ENCODE measurements around the gene CPE.

The CPE gene

DNA sequence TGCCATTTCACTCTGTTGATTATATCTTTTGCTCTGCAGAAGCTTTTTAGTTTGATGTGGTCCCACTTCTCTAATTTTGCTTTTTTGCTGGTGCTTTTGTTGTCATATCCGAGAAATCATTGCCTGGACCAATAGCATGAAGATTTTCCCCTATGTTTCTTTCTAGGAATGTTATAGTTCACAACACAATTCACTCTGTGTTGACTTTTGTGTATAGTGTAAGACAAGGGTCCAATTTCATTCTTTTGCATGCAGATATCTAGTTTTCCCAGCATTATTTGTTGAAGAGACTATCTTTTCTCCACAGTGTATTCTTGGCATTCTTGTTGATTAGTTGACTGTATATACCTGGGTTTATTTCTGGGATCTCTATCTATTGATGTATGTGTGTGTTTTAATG is 8.3 kb upstream of the CPE start:
- in situ Hi-C loops (cut with HindIII; ENCODE audit: low pct_unique_long_range_greater_than_20kb, low sequenced_read_pairs), result no loop called here
- no peak for DNase-seq (ENCODE audit: low read depth in 1 of 2, low spot score in 1 of 2)
- TF ChIP-seq JUND (IDR thresholded peaks at IDR 0.05; ENCODE audit: low read depth), result no peak

DNA sequence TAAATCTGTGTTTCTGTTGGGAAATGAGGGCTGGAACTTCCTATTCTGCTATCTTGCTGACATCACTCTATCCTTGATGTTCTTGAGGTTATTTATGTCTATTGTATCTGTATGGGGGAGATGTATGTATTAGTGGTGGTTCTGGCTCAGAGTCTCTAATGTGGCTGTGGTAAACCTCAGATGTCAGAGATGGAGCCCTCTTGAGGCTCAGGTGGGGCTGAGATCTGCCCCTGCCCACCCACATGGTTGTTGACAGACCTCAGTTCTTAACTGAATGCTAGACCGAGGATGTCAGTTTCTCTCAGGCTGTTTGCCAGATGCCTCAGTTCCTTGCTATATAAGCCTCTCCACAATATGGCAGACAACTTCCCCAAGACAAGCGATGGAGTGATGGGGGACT is 3.3 kb upstream of the CPE start:
- DNase-seq (ENCODE audit: low read depth in 1 of 2, low spot score in 1 of 2), result no peak
- in situ Hi-C loops (cut with HindIII; ENCODE audit: low pct_unique_long_range_greater_than_20kb, low sequenced_read_pairs), result no loop called here
- no peak for TF ChIP-seq JUND (IDR thresholded peaks at IDR 0.05; ENCODE audit: low read depth)

DNA sequence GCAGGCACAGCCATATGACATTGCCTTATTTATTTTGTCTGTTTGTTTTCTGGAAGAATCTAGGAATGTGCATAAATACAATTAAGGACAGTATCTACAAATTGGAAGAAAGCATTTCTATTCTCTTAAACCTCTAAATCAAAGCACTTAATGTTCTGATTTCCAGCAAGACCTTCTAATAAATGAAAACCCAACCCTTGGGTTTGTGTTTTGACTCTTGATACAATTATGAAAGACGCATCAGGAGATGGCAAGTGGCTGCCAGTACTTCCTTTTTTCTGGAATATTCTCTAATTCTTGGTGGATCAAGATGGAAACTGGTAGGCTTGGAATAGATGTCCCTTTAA is 437 bp upstream of the CPE start:
- no peak for DNase-seq (ENCODE audit: low read depth in 1 of 2, low spot score in 1 of 2)
- in situ Hi-C loops (cut with HindIII; ENCODE audit: low pct_unique_long_range_greater_than_20kb, low sequenced_read_pairs), result no loop called here
- TF ChIP-seq JUND (IDR thresholded peaks at IDR 0.05; ENCODE audit: low read depth), result no peak

DNA sequence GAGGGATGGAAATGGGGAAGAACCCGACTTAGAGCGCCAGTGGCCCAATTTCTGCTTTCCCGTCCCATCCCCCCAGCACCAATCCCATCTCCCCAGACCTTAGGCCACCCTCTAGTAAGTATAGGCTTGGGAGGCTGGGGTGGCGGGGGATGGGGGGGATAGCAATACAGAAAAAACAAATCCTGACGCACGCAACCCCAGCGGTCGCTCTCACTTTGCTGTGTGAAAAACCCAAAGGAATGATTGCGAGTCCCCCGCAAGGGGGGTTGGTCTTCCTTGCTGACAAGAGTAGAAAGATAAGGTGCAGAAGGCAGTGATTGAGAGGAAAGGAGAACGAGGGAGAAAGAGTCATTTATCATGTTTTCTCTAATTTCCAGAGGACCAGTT is 863 bp downstream of the CPE start:
- TF ChIP-seq JUND (IDR thresholded peaks at IDR 0.05; ENCODE audit: low read depth), result no peak
- DNase-seq (ENCODE audit: low read depth in 1 of 2, low spot score in 1 of 2), result no peak
- in situ Hi-C loops (cut with HindIII; ENCODE audit: low pct_unique_long_range_greater_than_20kb, low sequenced_read_pairs), result no loop called here

DNA sequence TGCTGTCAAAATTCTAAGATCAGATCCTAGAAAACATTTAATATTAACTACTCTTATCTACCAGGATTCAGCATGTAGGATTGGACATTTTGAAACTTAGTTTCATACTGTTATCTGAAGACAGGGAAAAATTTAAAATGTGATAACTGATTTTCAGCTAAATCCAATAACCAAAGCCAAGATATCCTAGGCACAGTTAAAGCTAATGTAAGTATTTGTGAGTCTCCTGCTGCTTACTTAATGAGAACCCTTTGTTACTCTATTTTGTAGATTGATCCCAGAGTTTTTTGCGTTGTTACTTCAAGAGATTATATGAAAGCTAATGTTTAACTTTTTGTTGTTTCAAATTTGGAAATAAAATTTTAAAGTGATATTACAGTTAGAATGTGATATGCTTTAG is 2.0 kb downstream of the CPE start:
- DNase-seq (ENCODE audit: low read depth in 1 of 2, low spot score in 1 of 2), result no peak
- no peak for TF ChIP-seq JUND (IDR thresholded peaks at IDR 0.05; ENCODE audit: low read depth)
- in situ Hi-C loops (cut with HindIII; ENCODE audit: low pct_unique_long_range_greater_than_20kb, low sequenced_read_pairs), result no loop called here

DNA sequence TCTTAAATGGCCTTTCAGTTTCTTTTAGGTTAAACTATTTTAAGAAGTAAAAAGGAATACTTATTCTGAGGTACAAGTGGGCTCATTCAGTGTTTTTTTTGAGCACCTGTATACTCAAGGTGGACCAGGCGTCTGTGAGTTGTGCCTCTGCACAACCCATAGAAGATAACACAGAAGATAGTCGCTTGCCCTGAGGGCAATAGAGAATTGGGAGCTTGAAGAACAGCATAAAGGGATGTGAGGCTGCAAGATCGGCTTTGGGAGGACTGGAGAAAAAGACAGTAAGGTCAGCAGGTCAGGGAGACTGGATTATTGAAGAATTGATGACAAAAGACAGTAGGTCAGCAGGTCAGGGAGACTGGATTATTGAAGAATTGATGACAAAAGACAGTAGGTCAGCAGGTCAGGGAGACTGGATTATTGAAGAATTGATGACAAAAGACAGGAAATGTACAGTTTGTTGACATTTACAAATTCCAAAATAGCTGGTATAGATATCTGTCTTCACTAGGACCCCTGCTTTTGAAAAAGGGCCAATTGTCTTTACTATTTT is 3.1 kb downstream of the CPE start:
- DNase-seq (ENCODE audit: low read depth in 1 of 2, low spot score in 1 of 2), result no peak
- in situ Hi-C loops (cut with HindIII; ENCODE audit: low pct_unique_long_range_greater_than_20kb, low sequenced_read_pairs), result no loop called here
- no peak for TF ChIP-seq JUND (IDR thresholded peaks at IDR 0.05; ENCODE audit: low read depth)

DNA sequence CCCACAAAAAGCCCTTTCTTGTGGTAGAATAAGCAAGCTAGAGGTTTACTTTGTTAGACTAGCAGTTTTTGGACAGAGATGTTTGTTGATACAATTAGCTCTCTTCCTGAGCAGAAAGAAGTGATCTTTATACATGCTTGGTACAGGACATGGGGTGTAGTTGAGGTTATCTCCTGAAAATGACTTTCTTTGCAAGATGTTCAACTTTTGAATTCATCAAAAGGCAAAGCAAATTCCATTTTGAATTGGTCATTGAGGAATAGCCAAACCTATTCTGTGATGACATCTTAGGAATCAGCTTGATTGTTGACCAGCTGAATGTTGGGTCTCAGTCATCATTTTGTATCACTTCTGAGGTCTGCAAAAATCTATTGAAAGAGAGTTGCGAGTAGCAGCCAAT is 3.8 kb downstream of the CPE start:
- in situ Hi-C loops (cut with HindIII; ENCODE audit: low pct_unique_long_range_greater_than_20kb, low sequenced_read_pairs), result no loop called here
- DNase-seq (ENCODE audit: low read depth in 1 of 2, low spot score in 1 of 2), result no peak
- no peak for TF ChIP-seq JUND (IDR thresholded peaks at IDR 0.05; ENCODE audit: low read depth)

DNA sequence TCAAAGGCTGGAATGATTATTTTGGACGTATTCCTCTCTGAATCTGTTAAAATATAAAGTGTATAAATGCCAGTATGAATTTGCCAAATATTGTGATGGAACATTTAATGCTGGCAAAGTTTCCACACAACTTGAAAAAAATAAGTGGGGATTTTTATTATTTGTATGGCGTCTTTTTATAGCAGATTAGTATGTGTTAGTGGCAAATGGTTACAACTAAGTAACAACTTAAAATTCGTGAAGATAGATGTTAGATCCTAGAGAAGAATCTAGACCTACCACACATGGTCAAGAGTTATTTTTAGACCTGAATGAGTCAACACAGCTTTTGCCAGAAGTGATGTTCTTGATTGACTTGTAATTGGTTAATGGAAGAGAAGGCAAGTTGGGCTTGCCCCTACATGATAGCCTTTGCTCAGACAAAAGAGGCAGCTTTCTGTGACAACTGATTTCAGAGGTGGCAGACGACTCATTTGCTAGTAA is 4.8 kb downstream of the CPE start:
- no peak for TF ChIP-seq JUND (IDR thresholded peaks at IDR 0.05; ENCODE audit: low read depth)
- no peak for DNase-seq (ENCODE audit: low read depth in 1 of 2, low spot score in 1 of 2)
- in situ Hi-C loops (cut with HindIII; ENCODE audit: low pct_unique_long_range_greater_than_20kb, low sequenced_read_pairs), result no loop called here

DNA sequence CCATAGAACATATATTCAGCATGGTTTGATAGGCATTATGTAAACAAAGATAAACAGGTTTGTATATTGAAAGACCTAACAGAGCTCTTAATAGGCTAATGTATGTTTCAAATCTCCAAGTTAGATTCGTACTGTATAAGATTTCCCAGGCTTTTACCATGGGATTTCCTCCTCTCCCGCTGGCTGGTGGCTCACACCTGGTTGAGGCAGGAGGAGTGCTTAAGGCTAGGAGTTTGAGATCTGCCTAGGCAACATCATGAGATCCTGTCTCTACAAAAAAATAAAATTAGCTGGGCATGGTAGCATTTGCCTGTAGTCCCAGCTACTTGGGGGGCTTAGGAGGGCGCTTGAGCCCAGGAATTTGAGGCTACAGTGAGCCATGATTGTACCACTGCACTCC is 5.4 kb downstream of the CPE start:
- DNase-seq (ENCODE audit: low read depth in 1 of 2, low spot score in 1 of 2), result no peak
- in situ Hi-C loops (cut with HindIII; ENCODE audit: low pct_unique_long_range_greater_than_20kb, low sequenced_read_pairs), result no loop called here
- TF ChIP-seq JUND (IDR thresholded peaks at IDR 0.05; ENCODE audit: low read depth), result no peak

DNA sequence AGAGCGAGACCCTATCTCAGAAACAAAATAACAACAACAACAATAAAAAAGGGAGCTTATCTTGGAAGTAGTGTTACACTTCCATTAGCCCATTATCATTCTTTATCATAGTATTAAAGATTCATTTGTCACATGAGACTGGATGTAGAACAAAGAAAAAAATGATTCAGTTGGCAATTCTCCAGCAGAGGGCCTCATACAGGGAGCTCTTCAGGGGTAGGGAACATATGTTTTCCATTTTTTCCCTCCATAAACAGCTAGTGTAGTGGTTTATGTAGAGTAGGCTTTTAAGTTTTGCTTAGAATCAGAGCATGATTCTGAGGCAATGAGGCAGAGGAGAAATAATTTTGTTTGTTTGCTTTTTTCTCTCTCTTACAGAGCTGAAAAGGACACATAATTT is 5.8 kb downstream of the CPE start:
- in situ Hi-C loops (cut with HindIII; ENCODE audit: low pct_unique_long_range_greater_than_20kb, low sequenced_read_pairs), result no loop called here
- DNase-seq (ENCODE audit: low read depth in 1 of 2, low spot score in 1 of 2), result no peak
- no peak for TF ChIP-seq JUND (IDR thresholded peaks at IDR 0.05; ENCODE audit: low read depth)

DNA sequence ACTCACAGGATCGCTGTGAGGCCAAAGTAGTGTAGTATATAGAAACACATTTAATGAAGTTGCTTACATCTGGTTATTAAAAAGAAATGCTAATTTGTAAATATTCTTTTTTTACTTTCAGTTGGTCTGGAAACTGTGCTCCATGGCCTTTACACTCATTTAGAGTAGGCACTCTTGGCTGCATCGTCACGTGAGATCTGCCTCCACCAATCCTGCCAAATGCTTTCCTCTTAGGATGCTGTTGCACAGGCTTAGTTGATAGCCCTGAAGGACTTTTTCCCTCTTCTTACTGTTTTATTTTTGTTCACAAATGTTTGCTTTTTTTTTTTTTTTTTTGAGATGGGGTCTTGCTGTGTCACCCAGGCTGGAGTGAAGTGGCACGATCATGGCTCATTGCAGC is 6.3 kb downstream of the CPE start:
- DNase-seq (ENCODE audit: low read depth in 1 of 2, low spot score in 1 of 2), result no peak
- in situ Hi-C loops (cut with HindIII; ENCODE audit: low pct_unique_long_range_greater_than_20kb, low sequenced_read_pairs), result no loop called here
- no peak for TF ChIP-seq JUND (IDR thresholded peaks at IDR 0.05; ENCODE audit: low read depth)

DNA sequence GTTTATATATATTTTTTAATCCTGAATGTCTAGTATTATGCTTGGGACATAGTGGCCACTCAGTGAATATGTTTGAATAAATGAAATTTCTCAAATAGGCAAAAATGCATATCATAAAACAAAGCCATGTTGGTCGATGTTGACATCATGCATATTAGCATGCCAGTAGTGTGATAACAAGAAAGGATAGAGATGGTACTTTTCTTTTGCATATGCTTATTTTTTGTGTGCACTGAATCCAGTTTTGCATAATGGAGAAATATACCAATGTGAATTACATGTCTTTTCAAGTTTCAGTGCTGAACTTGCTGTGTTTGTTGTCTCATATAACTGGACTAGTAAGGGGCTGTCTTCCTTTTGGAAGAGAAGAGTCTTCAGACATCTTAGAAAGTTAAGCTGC is 7.5 kb downstream of the CPE start:
- no peak for TF ChIP-seq JUND (IDR thresholded peaks at IDR 0.05; ENCODE audit: low read depth)
- no peak for DNase-seq (ENCODE audit: low read depth in 1 of 2, low spot score in 1 of 2)
- in situ Hi-C loops (cut with HindIII; ENCODE audit: low pct_unique_long_range_greater_than_20kb, low sequenced_read_pairs), result no loop called here

DNA sequence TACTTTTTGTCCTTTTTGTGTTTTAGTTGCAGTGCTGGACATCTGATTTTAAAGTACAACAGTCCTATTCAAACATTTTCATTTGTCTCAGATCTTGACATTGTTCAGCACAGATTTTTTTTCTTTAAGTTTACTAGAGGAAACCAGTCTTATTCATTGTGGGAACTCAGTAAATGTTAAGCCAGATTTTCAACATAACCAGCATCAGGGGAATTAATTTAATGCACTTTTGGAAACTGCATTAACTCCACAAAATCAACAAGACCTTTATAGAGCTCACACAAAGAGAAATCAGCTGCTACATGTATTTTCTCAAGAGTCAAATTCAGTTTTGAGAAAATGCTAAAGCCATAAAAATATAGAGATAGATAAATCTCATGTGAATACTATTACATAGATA is 9.9 kb downstream of the CPE start:
- DNase-seq (ENCODE audit: low read depth in 1 of 2, low spot score in 1 of 2), result no peak
- no peak for TF ChIP-seq JUND (IDR thresholded peaks at IDR 0.05; ENCODE audit: low read depth)
- in situ Hi-C loops (cut with HindIII; ENCODE audit: low pct_unique_long_range_greater_than_20kb, low sequenced_read_pairs), result no loop called here

DNA sequence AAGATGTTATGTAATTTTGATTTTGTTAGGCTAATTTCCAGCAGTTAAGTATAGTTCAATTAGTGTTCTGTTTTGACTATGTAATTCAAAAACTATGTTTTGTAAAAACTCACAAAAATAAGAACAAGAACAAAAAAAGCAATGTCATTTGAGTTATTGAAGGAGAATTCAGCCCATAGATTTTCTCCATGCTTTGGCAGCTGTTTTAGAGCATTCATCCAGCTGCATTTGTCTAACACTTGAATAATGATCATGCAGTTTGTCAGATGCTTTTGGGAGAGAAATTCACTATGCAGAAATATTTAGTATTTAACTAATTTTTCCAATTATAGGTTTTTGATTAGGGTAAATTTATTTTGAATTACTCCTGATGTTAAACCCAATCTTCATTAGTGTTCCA is 14.2 kb downstream of the CPE start:
- no peak for TF ChIP-seq JUND (IDR thresholded peaks at IDR 0.05; ENCODE audit: low read depth)
- in situ Hi-C loops (cut with HindIII; ENCODE audit: low pct_unique_long_range_greater_than_20kb, low sequenced_read_pairs), result no loop called here
- no peak for DNase-seq (ENCODE audit: low read depth in 1 of 2, low spot score in 1 of 2)
